ENCODE data around the gene CALML5. TPM values are rescaled to one million over a fixed set of nuclear protein-coding genes. Genes with fewer than 3 reads are reported as not detected.

CALML5 gene
- total and polyA plus RNA-seq, 9 of the 15 experiments (the other 6 are each of a cell fraction or from before 2014, with no cell fraction given) = not detected

- TF ChIP-seq MLX (CRISPR knock-in tag; conservative IDR thresholded peaks at IDR 0.05) (no peak), MAFF (IDR thresholded peaks at IDR 0.05; ENCODE audit: low read length) (no peak), HLTF (IDR thresholded peaks at IDR 0.05) (no peak), CC2D1A (IDR thresholded peaks at IDR 0.05) (no peak), AFF4 (CRISPR knock-in tag; IDR thresholded peaks at IDR 0.05) (no peak), ELF2 (CRISPR knock-in tag; IDR thresholded peaks at IDR 0.05) (no peak)
These were observed at the start of gene CALML5 (continued) for GRCh38 chr10:5499493-5500140.
